Measurements from ENCODE around the gene MVK.
A peak's percentile ranks its signal among the peaks of the same experiment; 100 is the strongest.

MVK gene

GRCh38 chr12:109639151-109639872 lies 65.7 kb downstream of the MVK start:
- DNase-seq: no peak
- no peak for TF ChIP-seq GATA1 (IDR thresholded peaks at IDR 0.05; ENCODE audit: low read depth, low read length)
- TF ChIP-seq POLR2A (IDR thresholded peaks at IDR 0.05; ENCODE audit: low read length): no peak

GRCh38 chr12:109640961-109641360 lies 67.4 kb downstream of the MVK start:
- no peak for DNase-seq
- no peak for TF ChIP-seq POLR2A (IDR thresholded peaks at IDR 0.05; ENCODE audit: low read length)
- TF ChIP-seq GATA1 (IDR thresholded peaks at IDR 0.05; ENCODE audit: low read depth, low read length): no peak

- no peak for DNase-seq
- TF ChIP-seq GATA1 (IDR thresholded peaks at IDR 0.05; ENCODE audit: low read depth, low read length) (no peak), POLR2A (IDR thresholded peaks at IDR 0.05; ENCODE audit: low read length) (no peak)
Observed at GRCh38 chr12:109641422-109641821, 67.8 kb downstream of the MVK start.

- TF ChIP-seq POLR2A (IDR thresholded peaks at IDR 0.05; ENCODE audit: low read length): no peak
- no peak for TF ChIP-seq GATA1 (IDR thresholded peaks at IDR 0.05; ENCODE audit: low read depth, low read length)
- DNase-seq: no peak
Observed at GRCh38 chr12:109642506-109643132, 69.0 kb downstream of the MVK start.

GRCh38 chr12:109645194-109645593 lies 71.6 kb downstream of the MVK start:
- no peak for TF ChIP-seq GATA1 (IDR thresholded peaks at IDR 0.05; ENCODE audit: low read depth, low read length)
- no peak for TF ChIP-seq POLR2A (IDR thresholded peaks at IDR 0.05; ENCODE audit: low read length)
- peak in 1 of 2 experiments; percentile 30 for DNase-seq

GRCh38 chr12:109645708-109646107 lies 72.1 kb downstream of the MVK start:
- TF ChIP-seq GATA1 (IDR thresholded peaks at IDR 0.05; ENCODE audit: low read depth, low read length): no peak
- DNase-seq: no peak
